Mucosa of stomach (tissue), 1 donor: Measurements from ENCODE around the gene ANO2.

Source experiments
- H3K27me3 ChIP-seq: one replicate; pipeline ENCODE4 v1.7.0; 2013; ENCODE audit warnings: mild to moderate bottlenecking, low read length; ENCODE audit not compliant: control insufficient read depth, insufficient read depth
- H3K36me3 ChIP-seq: one replicate; pipeline ENCODE4 v1.7.0; 2013; ENCODE audit warnings: low read length; ENCODE audit not compliant: control insufficient read depth, insufficient read depth
- H3K4me1 ChIP-seq: one replicate; pipeline ENCODE4 v1.7.0; 2013; ENCODE audit warnings: mild to moderate bottlenecking, low read length; ENCODE audit not compliant: control insufficient read depth, insufficient read depth
- H3K4me3 ChIP-seq: one replicate; pipeline ENCODE4 v1.7.0; 2013; ENCODE audit warnings: low read length
- H3K9ac ChIP-seq: one replicate; pipeline ENCODE4 v1.7.0; 2013; ENCODE audit warnings: mild to moderate bottlenecking, low read length, moderate library complexity
- H3K9me3 ChIP-seq: one replicate; pipeline ENCODE4 v1.7.0; 2013; ENCODE audit warnings: mild to moderate bottlenecking, low read length, moderate library complexity; ENCODE audit not compliant: control insufficient read depth
- donor health status: Pancreatic carcinoma.

ANO2 gene

DNA sequence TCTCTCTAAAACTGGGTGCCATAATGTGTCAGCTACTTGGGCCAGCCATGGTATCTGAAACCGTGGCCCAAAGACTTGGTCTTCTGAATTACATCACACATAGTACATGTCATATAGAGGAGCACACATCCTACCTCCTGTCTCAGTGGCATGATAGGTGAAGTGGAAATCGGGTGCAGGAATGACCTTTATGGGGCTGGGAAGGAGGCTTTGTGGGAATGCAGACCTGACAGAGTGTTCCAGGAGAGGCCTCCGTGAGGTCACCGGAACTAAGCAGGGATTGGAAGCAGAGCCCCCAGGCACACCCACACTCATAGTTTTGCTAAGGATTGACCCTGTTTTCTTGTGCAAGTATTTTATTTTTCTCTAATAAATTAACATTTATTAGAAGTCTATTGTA lies 430.5 kb downstream of the ANO2 start:
- Histone ChIP-seq H3K36me3 (no peaks in the 10 kb centered on the region), H3K4me1 (no peaks in the 10 kb centered on the region), H3K4me3 (no peak overlapping the region), H3K9ac (no peak overlapping the region), H3K9me3 (no peaks in the 10 kb centered on the region), H3K27me3 (peaks cover 11% of the 10 kb centered on the region)

DNA sequence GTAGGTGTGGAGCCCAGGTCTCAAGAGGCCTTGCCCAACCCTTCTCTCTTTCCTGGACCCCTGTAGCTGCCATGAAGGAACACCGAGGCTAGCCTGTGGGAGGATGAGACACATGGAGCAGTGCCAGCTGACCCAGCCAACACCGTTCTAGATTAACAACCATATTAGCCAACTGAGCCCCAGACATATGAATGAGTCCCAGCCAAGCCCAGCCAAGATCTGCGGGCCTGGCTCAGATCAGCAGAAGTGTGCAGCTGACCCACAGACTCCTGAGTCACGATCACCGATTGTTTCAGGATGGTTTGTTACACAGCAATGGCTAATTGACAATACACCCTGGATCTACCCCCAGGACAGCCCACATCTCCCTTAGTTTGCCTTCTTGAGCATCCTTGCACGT lies 431.0 kb downstream of the ANO2 start:
- H3K36me3 ChIP-seq: no peaks in the 10 kb centered on the region
- H3K4me3 ChIP-seq: no peak overlapping the region
- no peaks in the 10 kb centered on the region for H3K9me3 ChIP-seq
- H3K4me1 ChIP-seq: no peaks in the 10 kb centered on the region
- H3K27me3 ChIP-seq: peaks cover 11% of the 10 kb centered on the region
- H3K9ac ChIP-seq: no peak overlapping the region

DNA sequence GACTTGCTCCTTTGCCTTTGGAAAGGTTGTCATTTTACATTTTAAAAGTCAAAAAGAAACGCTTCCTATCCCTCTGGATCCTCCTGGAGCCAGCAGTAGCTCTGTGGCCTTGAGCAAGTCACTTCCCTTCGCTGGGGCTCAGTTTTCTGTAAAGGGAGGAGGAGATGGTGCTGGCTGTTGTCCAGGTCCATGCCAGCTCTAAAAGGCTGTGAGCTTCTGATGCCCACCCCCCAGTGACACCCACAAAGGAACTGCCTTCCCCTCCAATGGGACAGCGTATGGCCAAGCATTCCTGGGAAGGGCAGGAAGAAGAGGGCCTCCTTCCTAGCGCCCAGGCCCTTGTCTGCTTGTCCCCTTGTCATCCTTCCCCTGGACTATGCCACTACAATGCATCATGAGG lies 431.7 kb downstream of the ANO2 start:
- Histone ChIP-seq H3K9me3 (no peaks in the 10 kb centered on the region), H3K9ac (no peak overlapping the region), H3K4me3 (no peak overlapping the region), H3K36me3 (no peaks in the 10 kb centered on the region), H3K4me1 (no peaks in the 10 kb centered on the region), H3K27me3 (peaks cover 11% of the 10 kb centered on the region)
